Right lobe of liver (tissue), 4 donors: ENCODE results near the gene DNM3.

Source experiments
- POLR2A ChIP-seq: fragments of 450-650 bp; IDR thresholded peaks from one replicate; pipeline ENCODE4 v1.6.1; 2017; ENCODE audit warnings: antibody characterized with exemption, mild to moderate bottlenecking
- TF ChIP-seq, protein P1 (sequence below), 4 donors: fragments of 200-600 bp in 3 of 4; fragments of 450-650 bp in 1 of 4; IDR thresholded peaks; one replicate each; pipeline versions ENCODE4 v1.5.1 to v1.8.0; 2016 to 2022; ENCODE audit warnings: antibody characterized with exemption in 4 of 4, mild to moderate bottlenecking in 2 of 4
- donor health status: DM: no; HTN: no; CAD: no.
- donor health status: DM: no; HTN: no; CAD: no.
- donor health status: DM: no; HTN: yes; CAD: no.

DNA sequence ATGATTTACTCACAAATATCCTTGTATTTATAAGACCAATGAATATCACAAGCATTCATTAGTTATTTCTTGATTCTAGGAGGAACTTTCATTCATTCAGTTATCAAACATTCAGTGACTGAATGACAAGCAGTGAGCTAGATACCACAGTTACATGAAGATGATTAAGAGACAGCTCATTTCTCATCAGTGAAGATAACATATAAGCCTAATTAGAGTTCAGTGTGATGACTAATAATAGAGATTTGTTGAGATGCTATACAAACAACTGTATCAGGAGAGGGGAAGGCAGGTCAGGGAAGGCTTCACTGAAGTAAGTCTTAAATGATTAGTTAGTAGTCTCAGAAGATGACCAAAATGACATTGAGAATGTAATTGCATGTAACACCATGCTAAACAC lies 564.6 kb downstream of the DNM3 start:
- TF ChIP-seq, protein P1, sequence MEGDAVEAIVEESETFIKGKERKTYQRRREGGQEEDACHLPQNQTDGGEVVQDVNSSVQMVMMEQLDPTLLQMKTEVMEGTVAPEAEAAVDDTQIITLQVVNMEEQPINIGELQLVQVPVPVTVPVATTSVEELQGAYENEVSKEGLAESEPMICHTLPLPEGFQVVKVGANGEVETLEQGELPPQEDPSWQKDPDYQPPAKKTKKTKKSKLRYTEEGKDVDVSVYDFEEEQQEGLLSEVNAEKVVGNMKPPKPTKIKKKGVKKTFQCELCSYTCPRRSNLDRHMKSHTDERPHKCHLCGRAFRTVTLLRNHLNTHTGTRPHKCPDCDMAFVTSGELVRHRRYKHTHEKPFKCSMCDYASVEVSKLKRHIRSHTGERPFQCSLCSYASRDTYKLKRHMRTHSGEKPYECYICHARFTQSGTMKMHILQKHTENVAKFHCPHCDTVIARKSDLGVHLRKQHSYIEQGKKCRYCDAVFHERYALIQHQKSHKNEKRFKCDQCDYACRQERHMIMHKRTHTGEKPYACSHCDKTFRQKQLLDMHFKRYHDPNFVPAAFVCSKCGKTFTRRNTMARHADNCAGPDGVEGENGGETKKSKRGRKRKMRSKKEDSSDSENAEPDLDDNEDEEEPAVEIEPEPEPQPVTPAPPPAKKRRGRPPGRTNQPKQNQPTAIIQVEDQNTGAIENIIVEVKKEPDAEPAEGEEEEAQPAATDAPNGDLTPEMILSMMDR (IDR thresholded peaks at IDR 0.05) = no peak
- TF ChIP-seq POLR2A = no peak
